Middle frontal gyrus (tissue), 1 donor: ENCODE measurements around the gene ZNF641.
"Not testable (repeated sequence)": the region's sequence is repeated elsewhere in the genome, so short reads cannot be mapped to it uniquely, and the experiment has no call there.

ENCODE experiments used
- DNase-seq: peaks from one replicate; pipeline ENCODE4 v3.0.0-alpha.2; 2015; ENCODE audit warnings: low spot score; ENCODE audit errors: extremely low spot score

ZNF641 gene

DNA sequence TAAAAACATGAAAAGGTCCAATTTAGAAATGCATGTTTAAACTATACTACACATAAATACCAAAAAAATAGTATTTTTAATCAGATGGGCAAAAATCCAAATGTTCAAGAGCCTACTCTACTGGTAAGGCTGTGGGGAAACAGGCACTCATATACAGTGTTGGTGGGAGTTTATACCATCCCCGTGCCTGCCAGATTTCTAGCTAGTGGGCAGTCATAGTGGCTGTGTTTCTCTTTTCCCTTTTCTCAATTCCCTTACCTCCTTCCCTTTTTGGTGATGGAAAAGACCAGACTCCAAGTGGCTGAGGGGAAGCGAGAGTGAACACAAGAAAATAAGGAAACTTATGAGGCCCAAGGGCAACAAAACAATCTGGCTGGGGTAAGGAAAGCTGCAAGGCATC is 14.7 kb downstream of the ZNF641 start:
- no peak for DNase-seq

- DNase-seq: no peak
Observed at GRCh38 chr12:48334808-48335207, 15.9 kb downstream of the ZNF641 start.

- DNase-seq: not testable (repeated sequence)
Observed at GRCh38 chr12:48333680-48334079, 17.0 kb downstream of the ZNF641 start.

- no peak for DNase-seq
Observed at GRCh38 chr12:48331399-48331798, 19.3 kb downstream of the ZNF641 start.

- DNase-seq: no peak
Observed at GRCh38 chr12:48329199-48329939, 21.4 kb downstream of the ZNF641 start.

DNA sequence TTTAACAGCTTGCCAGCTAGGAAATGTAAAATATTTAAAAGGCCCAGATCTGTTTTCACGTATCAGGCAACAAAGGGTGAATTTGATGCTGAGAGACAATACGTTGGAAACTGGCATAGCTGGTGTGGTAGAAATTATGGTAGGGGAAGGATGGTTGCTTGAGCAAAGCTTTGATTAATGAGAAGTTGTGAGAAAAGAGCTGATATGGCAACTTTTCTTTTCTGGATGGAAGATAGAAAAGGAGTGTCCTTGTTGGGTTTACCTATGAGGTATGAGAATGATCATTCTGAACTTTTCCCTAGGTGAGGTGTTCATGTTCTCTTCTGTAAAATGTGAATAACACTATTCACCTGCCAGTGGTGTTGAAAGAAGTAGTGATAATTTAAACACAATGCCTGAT is 34.2 kb downstream of the ZNF641 start:
- DNase-seq: no peak

DNA sequence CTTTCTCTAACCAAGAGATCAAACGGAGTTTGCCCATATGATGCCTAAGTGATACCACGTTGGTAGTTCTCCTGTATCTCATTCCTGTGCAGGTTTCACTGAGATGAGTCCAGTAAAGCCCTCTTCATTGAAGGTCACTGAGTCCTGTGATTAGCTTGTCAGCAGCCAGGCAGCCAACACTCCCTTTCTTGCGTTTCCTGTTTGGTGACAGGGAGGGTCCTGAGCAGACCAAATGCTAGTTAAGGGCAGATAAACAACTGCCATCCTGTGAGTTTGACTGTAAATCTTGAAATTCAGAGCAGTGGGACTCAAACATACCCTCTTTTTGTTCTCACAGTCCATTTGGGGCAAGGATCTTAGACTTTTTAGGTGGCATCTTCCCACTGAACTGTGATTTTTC is 39.4 kb downstream of the ZNF641 start:
- no peak for DNase-seq

DNA sequence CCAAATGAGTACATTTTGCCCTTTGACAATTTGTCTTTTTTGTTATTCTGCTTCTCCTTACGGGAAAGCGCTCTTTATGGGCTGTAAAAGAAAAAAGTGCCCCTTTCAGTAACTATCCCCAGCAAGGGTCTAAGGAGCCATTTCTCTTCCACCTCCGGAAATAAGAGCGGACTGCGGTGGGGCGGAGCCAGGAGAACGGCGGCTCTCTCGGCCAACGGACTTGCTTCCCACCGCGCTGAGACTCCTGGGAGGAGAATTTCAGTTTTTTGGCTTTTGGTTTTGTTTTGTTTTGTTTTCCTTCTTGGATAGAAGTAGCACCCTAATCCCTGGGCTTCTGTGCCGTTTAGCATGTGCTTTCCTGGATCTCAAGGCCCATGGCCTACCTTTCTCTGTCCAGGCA is 43.5 kb downstream of the ZNF641 start:
- DNase-seq: no peak

DNA sequence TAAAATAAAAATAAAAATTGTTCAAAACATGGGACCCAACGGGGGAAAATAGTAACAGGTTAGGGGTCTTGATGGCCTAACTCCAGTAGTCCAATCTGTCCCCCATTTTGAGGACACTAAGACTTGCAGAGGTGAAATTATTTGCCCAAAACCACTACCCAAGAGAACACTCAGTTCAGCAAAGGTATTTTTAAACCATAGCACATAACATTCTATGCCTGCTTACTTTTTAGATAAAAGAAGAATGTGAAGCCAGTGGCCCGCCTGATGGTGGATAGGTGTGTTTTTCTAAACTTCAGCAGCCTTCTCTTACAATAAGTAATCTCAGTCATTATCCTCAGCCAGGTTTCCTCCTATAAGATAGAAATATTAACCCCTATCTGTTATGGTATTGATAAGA is 45.5 kb downstream of the ZNF641 start:
- no peak for DNase-seq

DNA sequence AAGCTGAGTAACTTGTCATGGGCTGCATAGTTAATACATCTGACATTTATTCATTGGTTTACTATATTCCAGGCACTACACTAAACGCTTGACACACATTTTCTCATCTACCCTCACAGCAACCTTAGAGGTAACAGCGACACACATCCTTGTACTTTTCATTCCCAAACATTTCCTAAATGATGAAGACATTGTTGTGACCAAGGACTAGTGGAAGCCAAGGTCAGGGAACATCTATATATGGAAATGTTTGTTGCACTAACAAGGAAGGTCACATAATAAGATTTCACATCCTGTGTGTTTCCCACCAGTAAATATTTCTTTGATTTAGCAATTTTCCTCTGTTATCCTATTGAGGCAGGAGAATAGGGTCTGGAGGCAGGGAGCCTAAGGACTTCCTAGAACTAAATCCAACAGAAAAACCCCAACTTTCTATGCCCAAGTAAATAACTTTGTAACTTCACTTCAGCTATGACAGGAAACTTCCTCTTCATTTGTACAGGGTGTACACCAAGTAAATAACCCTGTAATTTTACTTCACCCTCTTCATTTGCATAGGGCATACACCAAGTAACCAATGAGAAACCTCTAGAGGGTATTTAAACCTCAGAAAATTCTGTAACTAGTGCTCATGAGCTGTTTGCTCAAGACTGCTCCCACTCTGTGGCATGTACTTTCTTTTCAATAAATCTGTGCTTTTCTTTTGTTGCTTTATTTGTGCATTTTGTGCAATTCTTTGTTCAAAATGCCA is 48.4 kb downstream of the ZNF641 start:
- no peak for DNase-seq

DNA sequence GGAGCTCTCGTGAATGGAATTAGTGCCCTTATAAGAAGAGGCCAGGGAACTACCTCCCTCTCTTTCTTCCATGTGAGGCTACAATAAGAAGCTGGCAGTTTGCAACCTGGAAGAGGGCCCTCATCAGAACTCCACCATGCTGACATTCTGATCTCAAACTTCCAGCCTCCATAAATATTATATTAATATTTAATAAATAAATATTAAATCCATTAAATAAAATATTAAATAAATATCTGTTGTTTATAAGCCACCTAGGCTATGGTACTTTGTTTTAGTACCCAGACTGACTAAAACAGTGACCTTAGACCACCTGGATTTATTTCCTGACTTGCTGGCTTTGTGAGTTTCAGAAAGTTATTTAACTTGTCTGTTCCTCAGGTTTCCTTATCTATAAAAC is 49.9 kb downstream of the ZNF641 start:
- no peak for DNase-seq

DNA sequence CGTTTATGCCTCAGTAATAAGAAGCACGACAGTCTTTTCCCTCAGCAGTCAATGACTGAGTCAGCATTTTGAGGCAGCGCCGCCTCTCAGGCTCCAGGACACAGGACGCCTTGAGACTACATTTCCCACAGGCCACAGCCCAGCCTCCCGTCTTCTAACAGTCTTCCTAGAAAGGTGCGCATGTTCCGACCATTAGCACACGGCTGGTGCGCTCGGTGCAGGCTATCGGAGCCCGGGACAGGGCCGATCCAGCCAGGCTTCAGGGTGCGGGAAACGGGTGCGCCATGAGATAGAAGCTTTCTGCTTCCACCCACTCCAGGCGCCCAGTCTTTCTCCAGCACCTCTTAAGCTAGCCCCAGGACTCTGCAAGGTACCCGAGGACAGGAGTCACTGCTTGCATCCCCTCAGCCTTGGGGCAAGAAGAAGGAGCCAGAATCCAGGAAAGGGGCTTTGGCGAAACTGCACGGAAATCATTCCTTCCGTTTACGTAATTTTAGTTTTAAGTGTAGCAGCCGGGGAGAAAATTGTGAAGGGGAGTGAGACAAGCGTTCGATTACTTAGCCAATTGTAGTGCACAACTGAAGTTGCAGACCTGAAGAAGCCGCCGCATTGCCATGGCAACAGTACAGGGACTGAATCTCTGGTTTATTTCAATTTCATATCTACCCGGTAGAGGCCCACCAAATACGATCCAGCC is 54.0 kb downstream of the ZNF641 start:
- peak; percentile 71 for DNase-seq

DNA sequence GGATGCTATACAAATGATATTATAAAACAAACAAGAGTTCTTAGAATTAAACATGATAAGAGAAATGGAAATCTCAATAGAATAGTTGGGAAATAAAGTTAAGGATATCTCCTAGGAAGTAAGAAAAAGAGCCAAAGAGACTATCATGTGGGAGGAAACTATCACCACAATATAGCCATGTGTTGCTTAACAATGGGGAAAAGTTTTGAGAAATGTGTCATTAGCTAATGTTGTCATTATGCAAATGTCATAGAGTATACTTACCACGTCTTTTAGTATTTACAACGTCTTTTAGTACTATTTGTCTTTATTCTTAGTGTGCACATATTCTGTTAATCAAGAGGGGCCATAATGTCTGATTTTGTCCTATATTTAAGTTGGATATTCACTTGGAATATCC is 58.7 kb downstream of the ZNF641 start:
- no peak for DNase-seq

DNA sequence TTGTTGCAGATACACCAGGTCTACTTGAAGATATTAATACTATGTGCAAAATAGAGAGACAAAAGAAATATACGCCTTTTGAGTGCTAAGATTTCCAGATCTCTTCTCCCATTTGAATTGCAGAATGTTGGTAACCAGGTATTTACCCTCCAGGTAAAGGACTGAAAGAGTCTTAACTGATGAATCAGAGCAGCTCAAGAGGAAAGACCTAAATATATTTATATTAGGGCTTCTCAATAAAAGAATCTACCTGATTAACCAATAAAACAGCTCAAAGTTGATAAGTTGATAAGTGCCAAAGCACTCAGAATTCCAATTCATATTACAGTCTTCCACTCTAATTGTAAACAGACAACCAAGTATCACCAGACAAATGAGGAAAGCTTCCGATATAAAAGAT is 59.2 kb downstream of the ZNF641 start:
- no peak for DNase-seq

DNA sequence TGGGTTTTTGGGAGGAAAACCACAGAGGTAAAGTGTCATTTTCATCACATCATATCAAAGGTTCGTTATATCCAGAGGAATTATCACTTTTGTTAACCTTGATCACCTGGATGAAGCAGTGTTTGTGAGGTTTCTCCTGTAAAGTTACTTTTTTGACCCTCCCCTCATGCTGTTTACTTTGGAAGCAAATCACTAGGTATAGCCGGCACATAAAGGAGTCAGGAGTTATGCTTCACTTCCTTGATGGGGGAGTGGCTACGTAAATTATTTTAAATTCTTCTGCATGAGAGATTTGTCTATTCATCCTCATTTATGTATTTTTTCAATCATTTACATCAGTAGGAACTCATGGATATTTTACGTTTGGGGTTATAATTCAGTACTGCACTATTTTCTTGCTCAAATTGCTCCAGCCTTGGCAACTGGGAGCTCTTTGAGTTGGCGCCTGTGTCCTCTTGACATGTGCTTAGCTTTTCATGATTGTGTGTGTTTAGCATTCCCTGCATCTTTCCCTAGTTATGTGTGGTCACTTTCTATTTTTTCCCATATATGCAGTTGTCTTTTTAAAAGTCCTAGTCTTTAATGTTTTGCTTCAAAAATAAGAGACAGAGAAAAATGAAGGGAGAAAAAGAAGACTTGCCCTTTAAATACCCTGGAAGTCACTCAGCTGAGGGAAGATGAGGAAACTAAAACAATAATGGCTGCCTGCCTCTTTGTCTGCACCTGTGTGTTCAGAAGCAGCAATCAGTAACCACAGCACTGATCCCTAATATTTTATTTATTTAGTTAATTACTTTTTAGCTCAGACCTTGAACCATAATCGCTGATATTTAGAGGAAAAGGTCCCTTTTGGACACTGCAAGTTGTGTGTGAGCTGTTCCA is 62.1 kb downstream of the ZNF641 start:
- DNase-seq: no peak
